ENCODE results near the gene SEC14L3. TPM values are rescaled to one million over a fixed set of nuclear protein-coding genes. Genes with fewer than 3 reads are reported as not detected.

SEC14L3 gene
- total RNA-seq, 1 donor from 2014 or later = not detected

- H3K4me3 ChIP-seq (ENCODE audit: low read depth, low read length) = no peak overlapping the region
- DNase-seq (ENCODE audit: low read depth) = no peak
- peak; percentile 6 for TF ChIP-seq CTCF (conservative IDR thresholded peaks at IDR 0.05; ENCODE audit: low read depth, low read length)
These were observed 40.9 kb downstream of the SEC14L3 start for GRCh38 chr22:30430933-30431332.

GRCh38 chr22:30429887-30430286 is 41.9 kb downstream of the SEC14L3 start:
- TF ChIP-seq CTCF (conservative IDR thresholded peaks at IDR 0.05; ENCODE audit: low read depth, low read length) = no peak
- DNase-seq (ENCODE audit: low read depth) = no peak
- no peak overlapping the region for H3K4me3 ChIP-seq (ENCODE audit: low read depth, low read length)

GRCh38 chr22:30427871-30428270 is 43.9 kb downstream of the SEC14L3 start:
- no peak for DNase-seq (ENCODE audit: low read depth)
- no peak for TF ChIP-seq CTCF (conservative IDR thresholded peaks at IDR 0.05; ENCODE audit: low read depth, low read length)
- no peak overlapping the region for H3K4me3 ChIP-seq (ENCODE audit: low read depth, low read length)

GRCh38 chr22:30426388-30427353 is 45.1 kb downstream of the SEC14L3 start:
- DNase-seq (ENCODE audit: low read depth) = no peak
- H3K4me3 ChIP-seq (ENCODE audit: low read depth, low read length) = peak overlapping the region; percentile 68
- peak; percentile 81 for TF ChIP-seq CTCF (conservative IDR thresholded peaks at IDR 0.05; ENCODE audit: low read depth, low read length)

GRCh38 chr22:30425616-30426387 is 46.0 kb downstream of the SEC14L3 start, which contains the start of gene MTFP1:
Gene MTFP1 (plus strand): TSS chr22:30425768. CDS start chr22:30425880, 112 bp downstream.
- peak; percentile 12 for TF ChIP-seq CTCF (conservative IDR thresholded peaks at IDR 0.05; ENCODE audit: low read depth, low read length)
- H3K4me3 ChIP-seq (ENCODE audit: low read depth, low read length) = peak within 1 kb of the TSS; percentile 68
- DNase-seq (ENCODE audit: low read depth) = no peak

GRCh38 chr22:30425327-30425615 is 46.5 kb downstream of the SEC14L3 start:
- H3K4me3 ChIP-seq (ENCODE audit: low read depth, low read length) = peak overlapping the region; percentile 68
- DNase-seq (ENCODE audit: low read depth) = no peak
- TF ChIP-seq CTCF (conservative IDR thresholded peaks at IDR 0.05; ENCODE audit: low read depth, low read length) = no peak

All from epithelial cell of proximal tubule (primary cell).